OCI-LY1 (cell line): ENCODE results near the gene CHAT.

Experiments used
- H2AFZ ChIP-seq: fragments of 200-600 bp; sonication (generic), shearing (Covaris generic); 2 replicates; pipeline ENCODE4 v1.6.0; 2014; ENCODE audit warnings: antibody characterized with exemption, mild to moderate bottlenecking, low read length
- H3F3A ChIP-seq: fragments of 200-600 bp; sonication (generic), shearing (Covaris generic); 2 replicates; pipeline ENCODE4 v1.6.0; 2014; ENCODE audit warnings: mild to moderate bottlenecking, antibody characterized with exemption, low read length, moderate library complexity; ENCODE audit not compliant: insufficient read depth
- H3K27ac ChIP-seq: fragments of 200-600 bp; sonication (generic); 2 replicates; pipeline ENCODE4 v1.5.1; 2014; ENCODE audit warnings: low read length, mixed run types, mild to moderate bottlenecking, low read depth; ENCODE audit not compliant: poor library complexity, severe bottlenecking
- H3K27me3 ChIP-seq: fragments of 200-600 bp; sonication (generic); 2 replicates; pipeline ENCODE4 v1.6.0; 2014; ENCODE audit warnings: antibody characterized with exemption, mild to moderate bottlenecking, low read length, moderate library complexity; ENCODE audit not compliant: insufficient read depth
- H3K36me3 ChIP-seq: fragments of 200-600 bp; sonication (generic); 2 replicates; pipeline ENCODE4 v1.6.1; 2014; ENCODE audit warnings: mild to moderate bottlenecking, antibody characterized with exemption, low read length, moderate library complexity, mixed read lengths; ENCODE audit not compliant: insufficient read depth
- H3K4me1 ChIP-seq: fragments of 200-600 bp; sonication (generic); 2 replicates; pipeline ENCODE4 v1.5.1; 2014; ENCODE audit warnings: mild to moderate bottlenecking, low read length, moderate library complexity; ENCODE audit not compliant: insufficient read depth, severe bottlenecking
- H3K4me2 ChIP-seq: fragments of 200-600 bp; sonication (generic), shearing (Covaris generic); 2 replicates; pipeline ENCODE4 v1.6.1; 2014; ENCODE audit warnings: low read length
- H3K4me3 ChIP-seq: fragments of 200-600 bp; sonication (generic); 2 replicates; pipeline ENCODE4 v1.5.1; 2014; ENCODE audit warnings: low read length, low read depth, mild to moderate bottlenecking, mixed read lengths; ENCODE audit not compliant: poor library complexity, severe bottlenecking
- H3K79me2 ChIP-seq: fragments of 200-600 bp; shearing (Covaris generic); 2 replicates; pipeline ENCODE4 v1.6.1; 2016; ENCODE audit warnings: mixed run types, low read length, mixed read lengths; ENCODE audit not compliant: insufficient read depth
- H3K9ac ChIP-seq: fragments of 200-600 bp; sonication (generic), shearing (Covaris generic); 2 replicates; pipeline ENCODE4 v1.6.1; 2014; ENCODE audit warnings: mild to moderate bottlenecking, low read length, mixed read lengths
- H3K9me2 ChIP-seq: fragments of 200-600 bp; sonication (generic), shearing (Covaris generic); 2 replicates; pipeline ENCODE4 v1.6.1; 2014; ENCODE audit warnings: low read depth, mild to moderate bottlenecking, low read length, mixed read lengths
- H3K9me3 ChIP-seq: fragments of 200-600 bp; shearing (Covaris generic); 2 replicates; pipeline ENCODE4 v1.6.1; 2014; ENCODE audit warnings: low read length, mixed read lengths
- H4K20me1 ChIP-seq: fragments of 200-600 bp; sonication (generic), shearing (Covaris generic); 2 replicates; pipeline ENCODE4 v1.6.0; 2016; ENCODE audit warnings: mild to moderate bottlenecking, low read length; ENCODE audit not compliant: insufficient read depth
- CTCF ChIP-seq: fragments of 200-600 bp; sonication (generic), shearing (Covaris generic); IDR thresholded peaks from 2 replicates; pipeline ENCODE4 v1.5.1; 2017; ENCODE audit warnings: mild to moderate bottlenecking, antibody characterized with exemption, low read length, moderate library complexity, mixed read lengths
- EZH2 ChIP-seq: fragments of 200-600 bp; sonication (generic), shearing (Covaris generic); IDR thresholded peaks from 2 replicates; pipeline ENCODE4 v1.8.0; 2017; ENCODE audit warnings: borderline replicate concordance, mixed run types, mild to moderate bottlenecking, antibody characterized with exemption, low read length, moderate library complexity, mixed read lengths

Gene CHAT

GRCh38 chr10:49662169-49662830 lies 48.5 kb downstream of the CHAT start:
- Histone ChIP-seq H3K9me2 (no peaks in the 10 kb centered on the region), H2AFZ (no peak overlapping the region), H4K20me1 (no peaks in the 10 kb centered on the region), H3K4me2 (no peak overlapping the region), H3K4me1 (no peaks in the 10 kb centered on the region), H3K4me3 (no peak overlapping the region), H3K9me3 (peaks cover 6% of the 10 kb centered on the region), H3K36me3 (no peaks in the 10 kb centered on the region), H3K27ac (no peak overlapping the region), H3K9ac (no peak overlapping the region), H3F3A (no peaks in the 10 kb centered on the region), H3K79me2 (no peaks in the 10 kb centered on the region), H3K27me3 (0 out of 2 replicates have a peak, but pooled peaks cover 4% of the 10 kb centered on the region)
- TF ChIP-seq CTCF (no peak), EZH2 (no peak)

GRCh38 chr10:49663596-49663995 lies 49.8 kb downstream of the CHAT start:
- Histone ChIP-seq H3K36me3 (no peaks in the 10 kb centered on the region), H3K4me1 (no peaks in the 10 kb centered on the region), H3K4me2 (no peak overlapping the region), H3K9ac (no peak overlapping the region), H3K27ac (no peak overlapping the region), H3K4me3 (no peak overlapping the region), H3K9me3 (peaks cover 6% of the 10 kb centered on the region), H3K9me2 (no peaks in the 10 kb centered on the region), H3F3A (no peaks in the 10 kb centered on the region), H2AFZ (no peak overlapping the region), H3K27me3 (0 out of 2 replicates have a peak, but pooled peaks cover 4% of the 10 kb centered on the region), H4K20me1 (no peaks in the 10 kb centered on the region), H3K79me2 (no peaks in the 10 kb centered on the region)
- TF ChIP-seq EZH2, result no peak

GRCh38 chr10:49664006-49664841 lies 50.4 kb downstream of the CHAT start:
- H3K9ac ChIP-seq, result no peak overlapping the region
- TF ChIP-seq CTCF, result no peak
- TF ChIP-seq EZH2, result no peak
- H3F3A ChIP-seq, result no peaks in the 10 kb centered on the region
- no peak overlapping the region for H3K4me2 ChIP-seq
- no peaks in the 10 kb centered on the region for H3K79me2 ChIP-seq
- H3K9me2 ChIP-seq, result no peaks in the 10 kb centered on the region
- H3K4me1 ChIP-seq, result no peaks in the 10 kb centered on the region
- no peaks in the 10 kb centered on the region for H4K20me1 ChIP-seq
- H2AFZ ChIP-seq, result no peak overlapping the region
- H3K4me3 ChIP-seq, result no peak overlapping the region
- H3K27me3 ChIP-seq, result 0 out of 2 replicates have a peak, but pooled peaks cover 4% of the 10 kb centered on the region
- peaks cover under 1% of the 10 kb centered on the region for H3K9me3 ChIP-seq
- no peak overlapping the region for H3K27ac ChIP-seq
- H3K36me3 ChIP-seq, result no peaks in the 10 kb centered on the region
